Effector memory CD4-positive, alpha-beta T cell (primary cell): Measurements from ENCODE around the gene WASHC1.
"Not testable (repeated sequence)": the region's sequence is repeated elsewhere in the genome, so short reads cannot be mapped to it uniquely, and the experiment has no call there.

ENCODE experiments used
- DNase-seq, 3 donors: peaks; one replicate each; pipeline ENCODE4 v3.0.0-alpha.2; 2020
- H3K27ac ChIP-seq: 2 replicates; pipeline ENCODE4 v1.7.0; 2013; ENCODE audit warnings: mild to moderate bottlenecking, low read length, moderate library complexity; ENCODE audit not compliant: insufficient read depth, poor library complexity, severe bottlenecking
- H3K27me3 ChIP-seq: replicated peaks from 2 replicates; pipeline ENCODE4 v1.7.0; 2013; ENCODE audit warnings: mild to moderate bottlenecking, low read length; ENCODE audit not compliant: insufficient read depth, control insufficient read depth, poor library complexity, severe bottlenecking
- H3K36me3 ChIP-seq: 2 replicates; pipeline ENCODE4 v1.7.0; 2013; ENCODE audit warnings: mild to moderate bottlenecking, low read length, moderate library complexity; ENCODE audit not compliant: control insufficient read depth, insufficient read depth
- H3K4me1 ChIP-seq: 2 replicates; pipeline ENCODE4 v1.7.0; 2013; ENCODE audit warnings: low read length, mild to moderate bottlenecking; ENCODE audit not compliant: control insufficient read depth, insufficient read depth, poor library complexity, severe bottlenecking
- H3K4me3 ChIP-seq: 2 replicates; pipeline ENCODE4 v1.7.0; 2013; ENCODE audit warnings: low read length, low read depth, mild to moderate bottlenecking; ENCODE audit not compliant: insufficient read depth, poor library complexity, severe bottlenecking
- H3K9me3 ChIP-seq: 2 replicates; pipeline ENCODE4 v1.7.0; 2013; ENCODE audit warnings: mild to moderate bottlenecking, low read length, moderate library complexity; ENCODE audit not compliant: control insufficient read depth

The WASHC1 gene

GRCh38 chr9:14129-14809, 15.0 kb downstream of the WASHC1 start:
- not testable (repeated sequence) for DNase-seq, H3K4me3 ChIP-seq, H3K4me1 ChIP-seq, H3K9me3 ChIP-seq, H3K27me3 ChIP-seq, H3K27ac ChIP-seq, H3K36me3 ChIP-seq

- peak; percentile 48 to 77 (median 57) for DNase-seq
- H3K36me3 ChIP-seq, H3K27ac ChIP-seq, H3K9me3 ChIP-seq, H3K4me1 ChIP-seq, H3K27me3 ChIP-seq, H3K4me3 ChIP-seq: not testable (repeated sequence)
Observed at GRCh38 chr9:11206-11605, 18.1 kb downstream of the WASHC1 start.

GRCh38 chr9:10653-11053, 18.6 kb downstream of the WASHC1 start:
- H3K9me3 ChIP-seq, H3K36me3 ChIP-seq, H3K4me3 ChIP-seq, H3K4me1 ChIP-seq, H3K27ac ChIP-seq, H3K27me3 ChIP-seq: not testable (repeated sequence)
- DNase-seq, result peak in 1 of 3 donors; percentile 5

GRCh38 chr9:10207-10606, 19.0 kb downstream of the WASHC1 start:
- H3K36me3 ChIP-seq, DNase-seq, H3K4me1 ChIP-seq, H3K27me3 ChIP-seq, H3K27ac ChIP-seq, H3K9me3 ChIP-seq, H3K4me3 ChIP-seq: not testable (repeated sequence)
